IPS-18c (cell line): ENCODE results near the gene RBMS3.

Experiments used
- H3K4me3 ChIP-seq: 2 replicates; pipeline ENCODE4 v1.7.0; 2013; ENCODE audit warnings: low read depth, mild to moderate bottlenecking, low read length, moderate library complexity; ENCODE audit not compliant: insufficient read depth
- H3K9me3 ChIP-seq: one replicate; pipeline ENCODE4 v1.6.1; 2013; ENCODE audit warnings: mild to moderate bottlenecking, low read length, moderate library complexity; ENCODE audit not compliant: control insufficient read depth, insufficient read depth

Gene RBMS3

DNA sequence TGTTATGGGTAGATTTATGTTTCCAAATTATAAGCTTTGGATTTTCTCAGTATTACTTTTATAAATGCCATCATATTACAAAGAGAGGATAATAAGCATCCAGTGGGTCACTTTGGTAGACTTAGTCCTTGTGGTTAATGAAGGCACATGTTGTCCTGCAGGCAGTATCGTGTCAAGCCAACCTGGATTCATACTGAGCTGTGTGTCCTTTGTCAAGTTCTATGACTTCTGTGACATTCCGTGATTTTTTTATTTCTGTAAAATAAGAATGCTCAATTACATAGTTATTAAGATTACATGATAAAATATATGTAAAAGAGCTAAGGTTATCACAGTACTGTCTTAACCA, 257.7 kb downstream of the RBMS3 start:
- no peak overlapping the region for H3K4me3 ChIP-seq
- H3K9me3 ChIP-seq: no peaks in the 10 kb centered on the region

DNA sequence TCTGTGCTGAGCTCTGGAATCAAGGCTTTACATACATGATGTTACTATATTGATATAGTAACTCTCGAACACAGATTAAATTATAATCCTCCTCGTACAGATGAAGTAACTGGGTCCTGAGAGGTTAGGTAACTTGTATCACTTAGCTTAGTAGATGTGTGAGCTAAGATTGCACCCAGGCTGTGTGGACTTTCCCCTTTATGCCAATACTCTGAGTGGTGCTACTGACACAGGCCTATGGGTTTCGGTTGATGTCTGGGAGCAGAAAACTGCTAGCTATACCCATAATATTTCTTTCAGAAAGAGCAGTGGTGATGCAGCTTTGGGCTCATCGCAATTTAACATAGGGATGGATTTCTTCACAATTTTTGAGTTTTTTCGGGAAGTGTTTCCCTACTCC, 259.7 kb downstream of the RBMS3 start:
- H3K4me3 ChIP-seq: no peak overlapping the region
- no peaks in the 10 kb centered on the region for H3K9me3 ChIP-seq

DNA sequence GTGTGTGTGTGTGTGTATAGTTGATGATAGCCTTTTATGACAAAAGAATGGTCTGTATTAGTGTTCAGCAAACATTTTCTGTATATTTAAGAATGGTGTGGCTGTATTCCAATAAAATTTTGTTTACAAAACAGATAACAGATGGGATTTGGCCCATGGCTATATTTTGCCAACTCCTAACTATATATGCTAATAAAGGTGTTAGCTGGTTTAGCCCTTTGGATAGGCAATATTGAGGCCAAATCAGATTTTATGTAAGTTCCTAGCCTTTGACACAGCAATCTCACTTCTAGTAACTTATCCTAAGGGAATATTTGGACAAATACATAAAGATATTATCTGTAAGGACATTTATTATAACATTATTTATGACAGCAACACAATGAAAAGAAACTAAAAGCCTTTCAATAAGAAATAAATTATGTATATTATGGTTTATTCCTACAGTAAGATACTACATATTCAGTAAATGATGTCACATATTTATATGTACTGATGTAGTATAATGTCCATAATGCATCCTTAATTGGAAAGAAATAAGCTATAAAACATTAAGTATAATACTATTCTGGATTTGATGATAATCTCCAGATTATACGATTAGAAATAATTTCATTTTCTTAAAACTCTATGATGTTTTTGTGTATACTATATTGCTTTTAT, 264.0 kb downstream of the RBMS3 start:
- no peaks in the 10 kb centered on the region for H3K9me3 ChIP-seq

DNA sequence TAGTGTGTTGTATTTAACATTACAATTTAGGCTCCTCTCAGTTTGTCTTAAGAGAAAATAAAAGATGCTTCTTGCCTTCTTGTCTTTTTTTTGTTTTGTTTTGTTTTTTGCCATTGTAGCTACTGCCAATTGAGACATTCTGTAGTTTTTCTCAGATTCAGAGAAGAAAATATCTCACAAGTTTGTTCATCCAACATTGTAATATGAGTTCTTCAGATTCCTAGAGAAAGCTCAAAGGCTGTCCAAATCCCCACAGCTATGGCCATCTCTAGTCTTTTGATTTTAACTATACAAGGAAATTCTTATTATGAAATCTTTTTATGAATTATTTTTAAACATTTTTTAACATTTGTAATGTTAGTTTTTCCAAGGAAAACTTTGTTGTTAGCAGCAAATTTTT, 264.7 kb downstream of the RBMS3 start:
- H3K9me3 ChIP-seq: no peaks in the 10 kb centered on the region
- no peak overlapping the region for H3K4me3 ChIP-seq

More for the DNA sequence above, 264.0 kb downstream of the RBMS3 start:
- H3K4me3 ChIP-seq: no peak overlapping the region

DNA sequence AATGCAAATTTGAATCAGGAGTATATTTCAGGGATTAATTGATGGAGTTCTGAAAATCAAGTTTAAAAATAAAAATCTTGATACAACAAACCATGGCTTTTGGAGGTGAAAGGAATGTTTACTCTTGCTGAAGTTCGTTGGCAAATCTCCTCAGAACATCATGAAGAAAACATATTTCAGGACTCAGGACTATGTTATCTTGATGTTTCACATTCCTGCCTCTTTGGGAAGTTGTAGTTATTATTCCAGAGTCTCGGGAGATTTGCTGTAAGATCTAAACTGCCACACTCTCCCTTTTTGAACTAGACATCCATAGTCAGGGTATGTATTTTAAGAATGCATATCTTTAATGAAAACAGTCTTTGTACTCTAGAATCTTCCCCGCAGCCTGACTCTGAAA, 271.2 kb downstream of the RBMS3 start:
- no peak overlapping the region for H3K4me3 ChIP-seq
- H3K9me3 ChIP-seq: no peaks in the 10 kb centered on the region

DNA sequence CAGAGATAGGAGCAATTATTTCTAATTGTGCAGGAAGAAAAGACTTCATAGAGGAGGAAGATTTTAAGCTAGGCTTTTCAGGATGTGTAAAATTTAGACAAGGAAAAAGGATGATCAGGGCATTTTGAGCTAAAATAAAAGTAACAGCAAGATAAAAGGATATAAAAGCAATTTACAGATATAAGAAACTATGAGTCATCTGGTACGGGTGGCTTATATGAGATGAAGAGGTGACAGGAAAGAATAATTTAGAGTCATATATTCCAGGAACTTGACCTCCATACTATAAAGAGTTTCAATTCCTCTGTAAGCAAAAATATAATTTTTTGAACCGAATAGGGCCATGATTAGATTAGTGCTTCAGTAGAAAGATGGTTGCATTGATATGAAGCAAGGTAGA, 273.7 kb downstream of the RBMS3 start:
- Histone ChIP-seq H3K4me3 (no peak overlapping the region), H3K9me3 (no peaks in the 10 kb centered on the region)

DNA sequence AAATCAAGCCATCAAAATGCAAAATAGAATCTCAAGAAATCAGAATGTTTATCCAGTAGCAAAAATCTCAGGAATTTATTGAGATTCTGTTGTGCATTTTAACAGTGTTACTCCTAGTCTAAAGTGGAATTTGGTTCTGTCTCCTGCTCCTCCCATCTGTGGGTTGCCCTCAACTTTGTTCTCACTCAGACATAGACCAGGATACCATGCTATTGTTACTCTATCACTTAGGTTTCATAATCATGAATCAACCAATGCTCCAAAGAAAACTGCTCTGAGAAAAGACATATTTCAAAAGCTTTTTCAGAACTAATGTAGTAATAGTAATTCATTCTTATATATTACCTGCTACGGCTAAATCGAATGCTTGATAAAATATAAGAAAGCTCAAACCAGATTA, 274.7 kb downstream of the RBMS3 start:
- no peak overlapping the region for H3K4me3 ChIP-seq
- no peaks in the 10 kb centered on the region for H3K9me3 ChIP-seq

DNA sequence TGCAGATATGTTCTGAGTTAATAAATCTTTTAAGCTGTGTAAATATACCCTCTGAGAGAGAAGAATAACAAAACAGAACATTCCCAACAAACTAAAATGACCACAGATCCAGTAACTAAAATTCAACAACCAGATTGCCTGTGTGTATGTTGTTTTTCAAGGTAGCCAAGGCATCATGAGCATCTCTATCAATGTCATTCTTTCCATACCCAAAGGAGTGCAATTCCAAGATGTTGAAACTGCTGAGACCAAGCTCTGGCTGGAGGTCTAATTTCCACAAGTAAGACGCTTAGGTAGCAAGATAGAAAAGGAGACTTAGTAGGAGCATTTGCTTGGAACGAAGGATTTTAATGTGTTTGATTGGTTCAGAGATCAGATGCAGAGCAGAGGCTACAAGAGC, 276.3 kb downstream of the RBMS3 start:
- Histone ChIP-seq H3K4me3 (no peak overlapping the region), H3K9me3 (no peaks in the 10 kb centered on the region)

DNA sequence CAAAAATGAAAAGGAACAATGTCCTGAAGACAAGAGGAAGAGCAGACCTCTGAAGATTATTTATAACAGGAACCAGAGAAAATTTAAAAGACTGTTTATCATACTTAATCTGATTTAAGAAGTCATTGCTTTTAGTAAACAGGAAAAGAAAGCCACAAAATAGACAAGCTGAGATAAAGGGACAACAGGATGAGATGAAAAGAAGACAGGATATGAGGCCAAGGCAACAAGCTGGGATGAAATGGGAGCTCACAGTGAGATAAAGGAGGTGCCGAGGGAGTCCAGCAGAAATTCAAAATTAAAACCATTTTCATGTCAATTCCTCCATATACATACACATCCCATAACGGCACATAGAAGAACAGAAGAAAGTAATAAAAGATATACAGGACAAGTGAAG, 277.0 kb downstream of the RBMS3 start:
- Histone ChIP-seq H3K9me3 (no peaks in the 10 kb centered on the region), H3K4me3 (no peak overlapping the region)

DNA sequence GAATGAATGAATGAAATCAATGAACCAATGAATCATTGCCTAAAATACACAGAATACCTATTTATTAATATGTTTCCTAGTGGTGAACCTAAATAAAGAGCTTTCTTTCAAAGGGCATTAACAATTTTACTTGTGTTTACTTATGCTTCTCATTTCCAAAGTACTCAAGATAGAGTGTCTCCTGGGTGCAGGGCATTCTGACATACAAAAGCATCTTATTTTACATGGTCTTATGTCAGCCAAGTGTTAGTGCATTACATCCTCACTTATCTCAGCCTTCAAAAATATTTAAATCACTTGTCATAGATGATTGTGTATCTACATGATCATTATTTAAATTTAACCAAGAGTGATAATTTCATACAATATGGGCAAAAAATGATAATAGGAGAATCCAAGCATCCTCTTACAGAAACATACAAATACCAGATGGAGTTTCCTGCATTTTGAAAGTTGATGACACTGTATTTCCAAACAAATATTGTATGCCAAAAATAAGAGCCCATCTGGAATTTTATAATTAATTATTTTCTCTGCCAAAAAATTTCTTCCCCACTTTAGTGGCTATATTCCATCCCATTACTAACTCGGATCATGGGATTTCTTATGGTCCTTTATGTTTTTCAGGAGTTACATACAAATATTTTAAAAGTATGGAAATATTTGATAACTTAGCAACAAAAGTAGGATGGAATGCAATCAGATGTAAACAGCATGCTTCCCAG, 279.0 kb downstream of the RBMS3 start:
- no peaks in the 10 kb centered on the region for H3K9me3 ChIP-seq
- no peak overlapping the region for H3K4me3 ChIP-seq

DNA sequence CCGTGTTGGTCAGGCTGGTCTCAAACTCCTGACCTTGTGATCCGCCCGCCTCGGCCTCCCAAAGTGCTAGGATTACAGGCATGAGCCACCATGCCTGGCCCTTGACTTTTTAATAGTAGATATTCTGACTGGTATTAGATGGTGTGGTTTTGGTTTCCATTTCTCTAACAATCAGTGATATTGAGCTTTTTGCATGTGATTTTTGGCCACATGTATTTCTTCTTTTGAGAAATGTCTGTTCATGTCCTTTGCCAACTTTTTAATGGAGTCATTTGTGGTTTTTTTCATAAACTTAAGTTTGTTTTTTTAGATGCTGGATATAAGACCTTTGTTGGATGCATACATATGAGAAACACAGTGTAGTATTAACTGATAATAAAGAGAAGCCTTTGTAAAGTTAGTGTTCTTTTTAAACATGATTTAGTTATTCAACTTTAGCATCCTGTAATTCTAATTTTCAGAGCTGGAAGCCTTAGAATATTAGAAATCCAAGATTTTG, 280.8 kb downstream of the RBMS3 start:
- Histone ChIP-seq H3K4me3 (no peak overlapping the region), H3K9me3 (no peaks in the 10 kb centered on the region)

DNA sequence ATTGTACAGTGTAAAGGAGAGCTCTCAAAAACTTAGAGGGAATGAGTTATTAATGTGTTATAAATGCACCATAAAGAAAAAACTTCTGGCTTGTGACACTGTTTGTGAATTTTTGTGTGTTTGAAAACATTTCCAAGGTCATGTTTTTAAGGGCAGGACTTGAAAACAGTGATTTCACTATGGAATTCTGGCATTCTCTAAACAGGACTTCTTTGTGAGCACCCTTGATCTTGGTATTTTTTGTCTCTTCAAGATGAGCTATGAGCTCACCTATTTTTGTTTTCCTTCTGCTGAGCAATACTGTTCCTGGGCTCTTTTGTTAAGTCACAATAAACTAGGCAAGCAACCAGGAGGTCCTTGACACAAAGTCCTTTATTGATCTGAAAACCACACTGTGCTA, 284.4 kb downstream of the RBMS3 start:
- no peaks in the 10 kb centered on the region for H3K9me3 ChIP-seq
- no peak overlapping the region for H3K4me3 ChIP-seq

DNA sequence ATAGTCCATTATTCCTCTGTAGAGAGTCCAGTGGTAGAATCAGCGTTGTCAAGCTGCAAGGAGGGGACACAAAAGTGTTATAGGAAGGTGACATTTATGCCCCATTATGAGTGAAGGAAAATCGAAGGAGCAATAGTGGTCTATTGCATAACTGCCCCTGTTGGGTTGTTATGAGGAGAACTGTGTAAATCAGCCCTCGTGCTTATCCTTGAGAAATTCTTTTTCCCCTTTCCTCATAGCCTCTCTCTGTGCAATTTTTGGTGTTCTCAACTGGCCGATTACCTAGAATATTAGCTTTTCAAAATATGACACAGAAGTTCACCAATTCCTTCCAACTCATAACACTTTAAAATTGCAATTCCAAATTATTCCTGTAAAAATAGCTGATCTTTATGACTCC, 286.6 kb downstream of the RBMS3 start:
- Histone ChIP-seq H3K4me3 (no peak overlapping the region), H3K9me3 (no peaks in the 10 kb centered on the region)

DNA sequence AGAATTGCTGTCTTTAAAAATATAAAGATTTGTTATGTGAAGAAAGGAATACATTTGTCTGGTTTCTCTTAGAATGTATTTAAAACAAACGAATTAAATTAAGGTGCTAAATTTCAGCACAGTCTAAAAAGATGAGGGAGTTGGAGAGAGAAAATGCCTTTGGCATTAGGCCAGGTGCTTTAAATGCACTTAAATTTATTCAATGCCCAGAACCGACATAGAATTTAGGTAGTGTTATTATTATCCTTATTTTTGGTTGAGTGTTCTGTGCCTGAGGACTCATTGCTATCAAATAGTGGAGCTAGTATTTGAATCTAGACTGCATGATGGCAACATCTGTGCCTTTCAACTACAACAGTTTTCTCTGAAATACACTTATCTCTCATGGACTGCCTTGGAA, 287.5 kb downstream of the RBMS3 start:
- Histone ChIP-seq H3K4me3 (no peak overlapping the region), H3K9me3 (no peaks in the 10 kb centered on the region)

DNA sequence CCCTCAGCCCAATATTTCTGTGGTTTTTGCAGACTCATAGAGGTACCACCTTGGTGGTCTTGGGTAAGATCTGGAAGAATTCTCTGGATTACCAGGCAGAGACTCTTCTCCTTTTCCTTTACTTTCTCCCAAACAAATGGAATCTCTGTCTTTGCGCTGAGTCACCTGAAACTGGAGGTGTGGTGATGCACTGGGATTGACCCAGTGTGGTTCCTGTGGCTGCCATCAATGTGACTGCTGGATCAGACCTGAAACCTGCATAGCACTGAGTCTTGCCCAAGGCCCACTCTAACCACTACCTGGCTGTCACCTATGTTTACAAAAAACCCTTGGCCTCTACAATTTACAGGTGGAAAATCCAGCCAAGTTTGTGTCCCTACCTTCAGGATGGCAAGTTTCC, 295.3 kb downstream of the RBMS3 start:
- Histone ChIP-seq H3K4me3 (no peak overlapping the region), H3K9me3 (no peaks in the 10 kb centered on the region)

DNA sequence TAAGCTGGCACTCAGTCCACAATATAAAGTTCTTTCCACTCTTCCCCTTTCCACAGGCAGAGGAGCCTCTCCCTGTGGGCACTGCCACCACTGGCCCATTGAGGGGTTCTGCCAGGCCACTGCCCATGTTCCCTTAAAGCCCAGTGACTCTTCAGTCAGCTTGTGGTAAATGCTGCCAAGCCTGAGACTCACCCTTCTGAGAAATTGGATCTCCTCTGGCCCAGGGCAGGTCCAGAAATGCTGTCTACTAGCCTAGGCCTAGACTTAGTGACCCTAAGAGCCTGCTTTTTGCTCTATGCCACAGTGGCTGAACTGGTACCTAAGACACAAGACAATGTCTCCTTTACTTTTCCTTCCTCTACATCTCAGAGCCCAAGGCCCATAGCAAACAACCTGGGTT, 295.8 kb downstream of the RBMS3 start:
- Histone ChIP-seq H3K9me3 (no peaks in the 10 kb centered on the region), H3K4me3 (no peak overlapping the region)

DNA sequence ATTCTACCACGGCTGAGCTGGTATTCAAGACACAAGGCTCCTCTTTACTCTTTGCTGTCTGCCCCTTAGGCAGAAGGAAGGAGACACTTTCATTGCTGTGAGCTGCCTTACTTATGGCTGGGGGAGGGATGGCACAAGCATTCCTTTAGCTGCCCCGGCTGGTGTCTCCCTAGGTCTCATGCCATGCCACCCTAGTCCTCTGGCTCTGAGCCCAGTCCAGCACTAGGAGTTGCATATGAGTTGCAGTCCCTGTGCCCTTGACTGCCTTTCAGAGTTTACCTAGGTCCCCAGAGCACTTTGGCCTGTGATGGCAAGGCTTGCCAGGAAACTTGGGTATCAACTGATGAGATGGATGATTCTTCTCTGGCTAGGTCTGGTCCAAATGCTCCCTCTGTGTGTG, 296.4 kb downstream of the RBMS3 start:
- no peak overlapping the region for H3K4me3 ChIP-seq
- no peaks in the 10 kb centered on the region for H3K9me3 ChIP-seq

DNA sequence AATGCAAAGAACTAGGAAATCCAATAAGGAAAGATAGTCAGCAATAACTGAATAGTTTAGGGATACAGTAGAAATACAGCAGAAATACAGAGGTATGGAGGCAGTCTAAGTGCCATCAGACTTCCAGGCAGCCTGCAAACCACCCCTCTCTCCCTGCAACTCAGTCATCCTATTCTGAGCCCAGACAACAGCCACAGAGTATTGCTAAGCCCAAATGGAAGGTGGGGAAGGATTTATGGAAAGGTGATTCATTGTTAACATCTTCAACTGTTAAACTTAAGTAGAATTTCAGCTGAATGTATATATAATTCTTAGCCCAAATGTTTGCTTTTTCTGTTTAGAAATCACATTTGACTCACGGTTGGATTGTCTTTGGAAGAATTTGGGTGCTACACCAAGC, 300.4 kb downstream of the RBMS3 start:
- Histone ChIP-seq H3K9me3 (no peaks in the 10 kb centered on the region), H3K4me3 (no peak overlapping the region)

DNA sequence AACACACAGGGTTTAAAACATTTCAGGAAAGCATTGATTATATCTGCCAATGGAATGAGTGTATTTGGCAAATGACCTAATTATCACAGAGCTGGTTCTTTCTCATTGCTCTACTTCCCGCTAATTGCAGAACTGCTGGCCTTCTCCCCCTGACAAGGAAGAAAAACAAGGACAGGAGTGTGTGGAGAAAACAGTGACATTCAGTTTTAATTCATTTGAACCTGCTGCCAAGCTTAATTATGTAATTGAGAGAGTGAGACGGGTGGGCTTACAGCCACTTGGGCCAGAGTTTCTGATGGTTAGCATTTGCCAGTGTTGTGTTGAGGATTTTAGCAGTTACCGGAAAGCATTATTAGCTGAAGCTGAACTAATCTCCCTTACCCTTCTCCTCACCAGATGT, 301.4 kb downstream of the RBMS3 start:
- no peaks in the 10 kb centered on the region for H3K9me3 ChIP-seq
- no peak overlapping the region for H3K4me3 ChIP-seq
